Activated B cell treated with CpG ODN at 0.5 μM for 24 hours (primary cell): ENCODE measurements around the gene MYPN. TPM values are rescaled to one million over a fixed set of nuclear protein-coding genes. Genes with fewer than 3 reads are reported as not detected.

ENCODE experiments used
- ATAC-seq: fragments of 200-7000 bp; cut with Tn5 transposase; one replicate; pipeline ENCODE4 v1.10.0; 2021; ENCODE audit warnings: low read depth, mild to moderate bottlenecking, moderate library complexity
- CTCF ChIA-PET: fragments of 350-600 bp; sonication (Branson Sonifier 250); formaldehyde crosslinking; loops from one replicate; lab custom pipeline; 2021; ENCODE audit warnings: antibody characterized with exemption; lab: Charles Lee
- POLR2A ChIA-PET: fragments of 350-600 bp; sonication (Branson Sonifier 250); formaldehyde crosslinking; loops from one replicate; lab custom pipeline; 2021; ENCODE audit warnings: antibody characterized with exemption; lab: Charles Lee
- DNase-seq: peaks from one replicate; pipeline ENCODE4 v3.0.0; 2022
- H3K27ac Mint-ChIP-seq: one replicate; pipeline ENCODE4 v1.8.0; 2020; ENCODE audit warnings: mixed read lengths
- H3K27me3 Mint-ChIP-seq: one replicate; pipeline ENCODE4 v1.8.0; 2021; ENCODE audit warnings: mixed read lengths
- H3K36me3 Mint-ChIP-seq: one replicate; pipeline ENCODE4 v1.8.0; 2021; ENCODE audit warnings: low read depth, mixed read lengths
- H3K4me1 Mint-ChIP-seq: one replicate; pipeline ENCODE4 v1.8.0; 2021; ENCODE audit warnings: mixed read lengths
- H3K4me3 Mint-ChIP-seq: one replicate; pipeline ENCODE4 v1.8.0; 2020; ENCODE audit warnings: mild to moderate bottlenecking, mixed read lengths
- H3K9me3 Mint-ChIP-seq: one replicate; pipeline ENCODE4 v1.8.0; 2020; ENCODE audit warnings: mixed read lengths
- CTCF ChIP-seq: fragments of 200-600 bp; IDR thresholded peaks from one replicate; pipeline ENCODE4 v1.8.0; 2022; ENCODE audit warnings: antibody characterized with exemption, mild to moderate bottlenecking
- intact Hi-C: fragments of 100-400 bp; cut with micrococcal nuclease; formaldehyde crosslinking; loops from one replicate; pipeline ENCODE4 v1.15.1; 2024
- total RNA-seq: library from RNA; stranded (reverse); gene quantifications from 2 replicates; pipeline ENCODE4 v1.2.3, GENCODE V29; 2022

MYPN gene
- total RNA-seq, 1 donor from 2014 or later = not detected

GRCh38 chr10:68142761-68143160 is 33.5 kb downstream of the MYPN start:
- Mint-ChIP-seq H3K4me1 (no peaks in the 10 kb centered on the region), H3K9me3 (no peaks in the 10 kb centered on the region), H3K27ac (no peak overlapping the region), H3K27me3 (peaks cover 9% of the 10 kb centered on the region), H3K4me3 (no peak overlapping the region), H3K36me3 (no peaks in the 10 kb centered on the region)
- no peak for TF ChIP-seq CTCF
- no peak for ATAC-seq
- CTCF ChIA-PET = no interaction called here
- no peak for DNase-seq
- intact Hi-C loops = no loop called here
- POLR2A ChIA-PET = no interaction called here

GRCh38 chr10:68144709-68145108 is 35.4 kb downstream of the MYPN start:
- DNase-seq = no peak
- TF ChIP-seq CTCF = no peak
- no peak overlapping the region for H3K27ac Mint-ChIP-seq
- peaks cover 6% of the 10 kb centered on the region for H3K27me3 Mint-ChIP-seq
- ChIA-PET CTCF (no interaction called here), POLR2A (no interaction called here)
- H3K4me1 Mint-ChIP-seq = no peaks in the 10 kb centered on the region
- intact Hi-C loops = no loop called here
- no peak for ATAC-seq
- H3K36me3 Mint-ChIP-seq = no peaks in the 10 kb centered on the region
- no peaks in the 10 kb centered on the region for H3K9me3 Mint-ChIP-seq
- H3K4me3 Mint-ChIP-seq = no peak overlapping the region

GRCh38 chr10:68145705-68146104 is 36.4 kb downstream of the MYPN start:
- Mint-ChIP-seq H3K36me3 (no peaks in the 10 kb centered on the region), H3K4me1 (no peaks in the 10 kb centered on the region), H3K27ac (no peak overlapping the region), H3K9me3 (no peaks in the 10 kb centered on the region), H3K4me3 (no peak overlapping the region), H3K27me3 (peaks cover 5% of the 10 kb centered on the region)
- TF ChIP-seq CTCF = no peak
- ATAC-seq (no peak), DNase-seq (no peak)
- POLR2A ChIA-PET = no interaction called here
- CTCF ChIA-PET = interaction anchor here (0.8 kb wide), 1 partner anchor 11 kb away, joined by 3 read pairs; no protein-coding TSS in a partner anchor
- intact Hi-C loops = no loop called here

- intact Hi-C loops = no loop called here
- no peak for TF ChIP-seq CTCF
- POLR2A ChIA-PET = no interaction called here
- Mint-ChIP-seq H3K27ac (no peak overlapping the region), H3K36me3 (no peaks in the 10 kb centered on the region), H3K27me3 (peaks cover 5% of the 10 kb centered on the region), H3K4me3 (no peak overlapping the region), H3K9me3 (no peaks in the 10 kb centered on the region), H3K4me1 (no peaks in the 10 kb centered on the region)
- CTCF ChIA-PET = no interaction called here
- ATAC-seq (no peak), DNase-seq (no peak)
Measured at GRCh38 chr10:68146133-68146532, 36.8 kb downstream of the MYPN start.

GRCh38 chr10:68151453-68151852 is 42.2 kb downstream of the MYPN start:
- intact Hi-C loops = loop anchor here (10.0 kb wide), 1 partner anchor 137 kb away; no protein-coding TSS in a partner anchor
- H3K4me1 Mint-ChIP-seq = no peaks in the 10 kb centered on the region
- no peak overlapping the region for H3K27ac Mint-ChIP-seq
- ATAC-seq = no peak
- POLR2A ChIA-PET = interaction anchor here (0.7 kb wide), 1 partner anchor 316 kb away, joined by 3 read pairs; no protein-coding TSS in a partner anchor
- no peaks in the 10 kb centered on the region for H3K9me3 Mint-ChIP-seq
- no peaks in the 10 kb centered on the region for H3K36me3 Mint-ChIP-seq
- DNase-seq = no peak
- no peak for TF ChIP-seq CTCF
- peaks cover 7% of the 10 kb centered on the region for H3K27me3 Mint-ChIP-seq
- H3K4me3 Mint-ChIP-seq = no peak overlapping the region
- CTCF ChIA-PET = interaction anchor here (2.8 kb wide), 1 partner anchor 296 kb away, joined by 20 read pairs; no protein-coding TSS in a partner anchor
